Endodermal cell (in vitro differentiated cells): ENCODE results near the gene IL20RB. TPM values are rescaled to one million over a fixed set of nuclear protein-coding genes. Genes with fewer than 3 reads are reported as not detected.

Experiments
- DNase-seq: peaks from one replicate; pipeline ENCODE4 v3.0.0-alpha.2; 2017
- H3K27ac ChIP-seq: 2 replicates; pipeline ENCODE4 v1.5.1; 2013; ENCODE audit warnings: mild to moderate bottlenecking, low read depth, low read length, moderate library complexity
- H3K27me3 ChIP-seq: 2 replicates; pipeline ENCODE4 v1.6.1; 2013; ENCODE audit warnings: mild to moderate bottlenecking, low read length, moderate library complexity; ENCODE audit not compliant: insufficient read depth, control insufficient read depth, poor library complexity, severe bottlenecking
- H3K36me3 ChIP-seq: 2 replicates; pipeline ENCODE4 v1.7.0; 2013; ENCODE audit warnings: mild to moderate bottlenecking, low read length, moderate library complexity; ENCODE audit not compliant: control insufficient read depth, insufficient read depth
- H3K4me1 ChIP-seq: one replicate; pipeline ENCODE4 v1.7.0; 2013; ENCODE audit warnings: low read length; ENCODE audit not compliant: control insufficient read depth, insufficient read depth
- H3K4me3 ChIP-seq: 2 replicates; pipeline ENCODE4 v1.5.1; 2013; ENCODE audit warnings: mild to moderate bottlenecking, low read length, moderate library complexity
- H3K9ac ChIP-seq: 2 replicates; pipeline ENCODE4 v1.6.1; 2013; ENCODE audit warnings: mild to moderate bottlenecking, low read length, moderate library complexity; ENCODE audit not compliant: poor library complexity, severe bottlenecking; ENCODE audit errors: extremely low read depth
- H3K9me3 ChIP-seq: 2 replicates; pipeline ENCODE4 v1.6.1; 2013; ENCODE audit warnings: mild to moderate bottlenecking, low read length, moderate library complexity; ENCODE audit not compliant: control insufficient read depth
- H3K27ac Mint-ChIP-seq: 2 replicates; pipeline ENCODE4 v1.8.0; 2020; ENCODE audit warnings: mixed read lengths
- H3K27me3 Mint-ChIP-seq: 2 replicates; pipeline ENCODE4 v1.8.0; 2021; ENCODE audit warnings: mild to moderate bottlenecking, mixed read lengths; ENCODE audit not compliant: insufficient read depth
- H3K36me3 Mint-ChIP-seq: 2 replicates; pipeline ENCODE4 v1.8.0; 2020; ENCODE audit warnings: low read depth, mixed read lengths
- H3K4me1 Mint-ChIP-seq: 2 replicates; pipeline ENCODE4 v1.8.0; 2020; ENCODE audit warnings: mixed read lengths
- H3K4me3 Mint-ChIP-seq: 2 replicates; pipeline ENCODE4 v1.8.0; 2020; ENCODE audit warnings: mild to moderate bottlenecking, moderate library complexity, mixed read lengths
- H3K9me3 Mint-ChIP-seq: 2 replicates; pipeline ENCODE4 v1.8.0; 2020; ENCODE audit warnings: mild to moderate bottlenecking, mixed read lengths
- CTCF ChIP-seq: fragments of 200-600 bp; sonication (generic); conservative IDR thresholded peaks from 2 replicates; pipeline ENCODE4 v1.5.0; 2021; ENCODE audit warnings: antibody characterized with exemption, mild to moderate bottlenecking
- WGBS, 2 experiments: methylation state at CpG; one replicate each; pipeline versions ENCODE4 v1.1.5 to v1.1.7; 2013; ENCODE audit warnings: missing lambda C conversion rate in 2 of 2, mixed read lengths in 1 of 2; ENCODE audit not compliant: insufficient coverage in 1 of 2, insufficient read length in 1 of 2; 5-methylcytosine and 5-hydroxymethylcytosine counted together
- total RNA-seq, 2 donors: library from RNA; stranded (reverse); fragmentation: NEBNext Ultra II Directional in 1 of 2; extraction: Animal tissue kit (Norgen Biotek cat#: 25700) in 1 of 2; gene quantifications; 2 replicates in 1 of 2; 3 replicates in 1 of 2; pipeline ENCODE4 v1.2.1, GENCODE V29; 2021

IL20RB gene
- total RNA-seq, 2 donors from 2014 or later = 1.7 to 2.1 TPM

GRCh38 chr3:136925425-136926190 is 32.2 kb upstream of the IL20RB start:
- WGBS, 2 experiments = 93 to 94% methylated on average over 5 to 7 of the region's 7 CpGs
- Histone ChIP-seq H3K4me1 (no peaks in the 10 kb centered on the region), H3K27me3 (no peaks in the 10 kb centered on the region), H3K9ac (no peak overlapping the region), H3K36me3 (peaks cover 16% of the 10 kb centered on the region), H3K9me3 (peaks cover 8% of the 10 kb centered on the region), H3K4me3 (no peak overlapping the region), H3K27ac (no peak overlapping the region)
- no peak for TF ChIP-seq CTCF
- no peak for DNase-seq
- Mint-ChIP-seq H3K27me3 (no peaks in the 10 kb centered on the region), H3K9me3 (peaks cover 6% of the 10 kb centered on the region), H3K4me1 (no peaks in the 10 kb centered on the region), H3K4me3 (no peak overlapping the region), H3K27ac (no peak overlapping the region), H3K36me3 (peaks cover 16% of the 10 kb centered on the region)

GRCh38 chr3:136928240-136928639 is 29.5 kb upstream of the IL20RB start:
- DNase-seq = no peak
- H3K27me3 Mint-ChIP-seq = no peaks in the 10 kb centered on the region
- H3K36me3 ChIP-seq = peaks cover 16% of the 10 kb centered on the region
- H3K27ac ChIP-seq = no peak overlapping the region
- no peaks in the 10 kb centered on the region for H3K4me1 Mint-ChIP-seq
- no peaks in the 10 kb centered on the region for H3K27me3 ChIP-seq
- peaks cover 13% of the 10 kb centered on the region for H3K36me3 Mint-ChIP-seq
- H3K9ac ChIP-seq = no peak overlapping the region
- H3K4me3 Mint-ChIP-seq = no peak overlapping the region
- no peaks in the 10 kb centered on the region for H3K9me3 Mint-ChIP-seq
- H3K4me1 ChIP-seq = no peaks in the 10 kb centered on the region
- TF ChIP-seq CTCF = no peak
- no peak overlapping the region for H3K4me3 ChIP-seq
- no peaks in the 10 kb centered on the region for H3K9me3 ChIP-seq
- H3K27ac Mint-ChIP-seq = no peak overlapping the region

GRCh38 chr3:136929977-136930670 is 27.7 kb upstream of the IL20RB start:
- Histone ChIP-seq H3K27me3 (no peaks in the 10 kb centered on the region), H3K4me3 (no peak overlapping the region), H3K4me1 (no peaks in the 10 kb centered on the region), H3K27ac (no peak overlapping the region), H3K9me3 (no peaks in the 10 kb centered on the region), H3K9ac (no peak overlapping the region), H3K36me3 (peaks cover 16% of the 10 kb centered on the region)
- WGBS, 2 experiments = 80 to 94% methylated on average over 1 to 4 of the region's 4 CpGs
- DNase-seq = no peak
- Mint-ChIP-seq H3K4me3 (no peak overlapping the region), H3K36me3 (peaks cover 26% of the 10 kb centered on the region), H3K27me3 (no peaks in the 10 kb centered on the region), H3K27ac (no peak overlapping the region), H3K9me3 (no peaks in the 10 kb centered on the region), H3K4me1 (no peaks in the 10 kb centered on the region)
- TF ChIP-seq CTCF = no peak
